HEK293 (cell line): Measurements from ENCODE around the gene NLRP1.

ENCODE experiments used
- CTCF ChIA-PET: fragments of 350-600 bp; formaldehyde crosslinking; extraction: SDS; loops from one replicate; lab custom pipeline; 2021; ENCODE audit warnings: antibody characterized with exemption; lab: Yijun Ruan, JAX
- POLR2A ChIA-PET: fragments of 300-600 bp; formaldehyde crosslinking; extraction: SDS; loops from one replicate; lab custom pipeline; 2020; ENCODE audit warnings: antibody characterized with exemption, inconsistent platforms; lab: Yijun Ruan, JAX
- H3K27ac ChIP-seq: fragments of 200-500 bp; sonication (Bioruptor generic); 2 replicates; pipeline ENCODE4 v1.5.1; 2014; ENCODE audit warnings: low read depth, low read length, control low read depth, inconsistent platforms; ENCODE audit errors: extremely low read depth
- H3K36me3 ChIP-seq, 2 experiments: fragments of 200-500 bp in 1 of 2; sonication (Bioruptor generic) in 1 of 2; 1 replicate in 1 of 2; 2 replicates in 1 of 2; pipeline ENCODE4 v1.5.1; 2014 to 2017; ENCODE audit warnings: inconsistent platforms in 2 of 2, low read length in 2 of 2; ENCODE audit not compliant: control insufficient read depth in 2 of 2, insufficient read depth in 1 of 2
- H3K4me1 ChIP-seq: fragments of 200-500 bp; sonication (Bioruptor generic); 2 replicates; pipeline ENCODE4 v1.5.1; 2014; ENCODE audit warnings: mild to moderate bottlenecking, low read length, inconsistent platforms; ENCODE audit not compliant: control insufficient read depth, insufficient read depth
- H3K4me3 ChIP-seq: 2 replicates; pipeline ENCODE4 v1.5.1; 2011; ENCODE audit warnings: low read depth, mild to moderate bottlenecking, control low read depth, low read length, moderate library complexity
- H3K9me3 ChIP-seq: fragments of 200-500 bp; sonication (Bioruptor generic); 2 replicates; pipeline ENCODE4 v1.5.1; 2014; ENCODE audit warnings: low read depth, low read length, inconsistent platforms; ENCODE audit not compliant: control insufficient read depth, insufficient read depth
- EGR2 ChIP-seq: fragments of 450-650 bp; formaldehyde crosslinking; IDR thresholded peaks from 2 replicates; pipeline ENCODE4 v1.5.1; 2016; ENCODE audit warnings: low read depth, missing biosample characterization, missing genetic modification characterization
- HOXC10 ChIP-seq: sonication (generic); formaldehyde crosslinking; IDR thresholded peaks from 2 replicates; pipeline ENCODE4 v1.8.1; 2023; ENCODE audit warnings: mild to moderate bottlenecking, missing genetic modification reagents
- ZNF324 ChIP-seq: fragments of 450-650 bp; formaldehyde crosslinking; IDR thresholded peaks from 2 replicates; pipeline ENCODE4 v1.5.1; 2016; ENCODE audit warnings: missing biosample characterization, missing genetic modification characterization
- ZNF341 ChIP-seq: fragments of 450-650 bp; formaldehyde crosslinking; IDR thresholded peaks from 2 replicates; pipeline ENCODE4; 2016; ENCODE audit warnings: low read depth, missing biosample characterization, missing genetic modification characterization
- TF ChIP-seq, protein P1 (sequence below): fragments of 450-650 bp; formaldehyde crosslinking; conservative IDR thresholded peaks from 2 replicates; pipeline ENCODE4 v1.5.1; 2016; ENCODE audit warnings: low read depth, missing biosample characterization, missing genetic modification characterization
- TF ChIP-seq, protein P2 (sequence below): fragments of 450-650 bp; formaldehyde crosslinking; IDR thresholded peaks from 2 replicates; pipeline ENCODE4 v1.5.1; 2017; ENCODE audit warnings: missing biosample characterization, missing genetic modification characterization
- TF ChIP-seq, protein P3 (sequence below): fragments of 450-650 bp; formaldehyde crosslinking; IDR thresholded peaks from 2 replicates; pipeline ENCODE4 v1.5.1; 2016; ENCODE audit warnings: missing biosample characterization, missing genetic modification characterization
- TF ChIP-seq, protein P4 (sequence below): fragments of 450-650 bp; formaldehyde crosslinking; IDR thresholded peaks from 2 replicates; pipeline ENCODE4 v1.5.1; 2016; ENCODE audit warnings: missing biosample characterization, missing genetic modification characterization

Gene NLRP1

DNA sequence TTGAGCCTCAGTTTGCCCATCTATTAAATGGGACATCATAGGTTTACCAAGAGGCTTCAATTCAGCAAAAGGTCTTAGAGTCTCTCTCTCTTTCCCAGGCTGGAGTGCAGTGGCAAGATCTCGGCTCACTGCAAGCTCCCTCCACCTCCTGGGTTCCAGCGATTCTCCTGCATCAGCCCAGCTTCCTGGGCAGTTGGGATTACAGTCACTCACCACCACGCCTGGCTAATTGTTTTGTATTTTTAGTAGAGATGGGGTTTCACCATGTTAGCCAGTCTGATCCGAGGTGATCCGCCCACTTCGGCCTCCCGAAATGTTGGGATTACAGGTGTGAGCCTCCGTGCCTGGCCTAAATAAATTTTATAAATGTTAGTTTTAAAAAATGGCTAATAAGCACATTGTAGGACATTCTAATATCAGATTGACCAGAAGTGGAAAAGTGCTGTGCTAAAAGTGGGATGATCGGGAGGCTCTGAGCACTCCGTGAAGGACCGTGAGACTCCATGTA is 1.0 kb upstream of the NLRP1 start:
- no peak overlapping the region for H3K4me3 ChIP-seq
- no peaks in the 10 kb centered on the region for H3K9me3 ChIP-seq
- H3K4me1 ChIP-seq: peaks cover 5% of the 10 kb centered on the region; the same call in 1 of the 2 replicates
- TF ChIP-seq ZNF324 (no peak), EGR2 (tag by site-specific recombination) (0 out of 2 replicates have a peak, but pooled peaks have one; percentile 16)
- ChIA-PET POLR2A (interaction anchor here (1.8 kb wide), 1 partner anchor 99 kb away, joined by 6 read pairs; the partner anchor contains the start of genes DERL2 and MIS12), CTCF (interaction anchor here (0.6 to 1.3 kb wide), 5 partner anchors 40 to 1351 kb away, joined by 3 to 6 read pairs (median 3); partner anchors contain the start of genes DERL2 and MIS12)
- no peak overlapping the region for H3K27ac ChIP-seq
- H3K36me3 ChIP-seq: no peaks in the 10 kb centered on the region

DNA sequence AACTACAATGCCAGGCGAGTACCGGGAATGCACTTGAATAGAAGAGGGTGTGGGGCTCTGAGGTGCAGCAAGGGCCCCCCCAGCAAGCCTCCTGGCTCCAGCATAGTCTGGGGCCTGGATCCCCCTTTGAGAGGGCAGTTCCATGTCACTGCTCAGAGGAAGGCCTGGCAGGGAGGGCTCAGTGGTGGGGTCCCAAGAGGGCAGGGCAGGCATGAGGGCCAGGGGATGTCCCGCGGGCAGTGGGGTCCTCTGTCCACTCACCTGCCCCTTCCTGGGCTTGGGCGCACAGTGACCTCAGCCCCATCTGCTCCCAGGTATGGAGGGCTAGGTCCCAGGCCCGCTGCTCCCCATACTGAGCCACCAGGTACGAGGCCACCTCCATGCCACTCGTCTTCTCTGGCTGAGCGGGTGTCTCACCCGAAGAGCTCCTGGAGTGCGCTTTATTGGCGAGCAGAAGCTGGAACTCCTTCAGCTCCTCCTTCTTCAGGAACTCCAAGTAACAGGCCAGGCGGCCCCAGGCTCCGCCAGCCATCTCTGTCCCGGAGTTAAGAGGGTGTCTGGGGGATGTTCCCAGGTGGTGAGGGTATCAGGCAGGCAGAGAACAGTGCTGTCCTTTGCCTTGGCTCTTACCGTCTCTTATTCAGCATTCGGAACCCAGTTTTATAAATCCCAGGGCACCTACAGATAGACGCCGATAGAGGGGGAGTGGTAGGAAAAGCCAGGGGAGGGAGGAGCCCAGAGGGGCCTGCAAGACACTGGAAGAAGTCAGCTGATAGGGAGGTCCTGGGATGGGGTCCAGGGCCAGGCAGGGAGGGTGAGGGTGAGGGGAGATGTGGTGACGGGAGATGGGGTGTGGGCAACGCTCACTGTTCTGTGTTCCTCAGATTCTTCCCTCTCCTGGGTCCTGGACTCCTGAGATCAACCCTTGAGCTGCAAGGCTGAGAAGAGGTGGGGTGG is 605 bp downstream of the NLRP1 start:
- POLR2A ChIA-PET: interaction anchor here (1.3 to 1.8 kb wide), 2 partner anchors 97 kb away, joined by 3 to 6 read pairs; partner anchors contain the start of genes DERL2 and MIS12
- H3K9me3 ChIP-seq: no peaks in the 10 kb centered on the region
- H3K4me1 ChIP-seq: peaks cover 5% of the 10 kb centered on the region; the same call in 1 of the 2 replicates
- no peak overlapping the region for H3K4me3 ChIP-seq
- H3K27ac ChIP-seq: no peak overlapping the region
- CTCF ChIA-PET: interaction anchor here (1.3 to 2.0 kb wide), 2 partner anchors 9 to 853 kb away, joined by 3 to 9 read pairs; no protein-coding TSS in a partner anchor
- H3K36me3 ChIP-seq: no peaks in the 10 kb centered on the region
- TF ChIP-seq ZNF341 (tag by site-specific recombination) (peak; percentile 69), HOXC10 (CRISPR knock-in tag) (no peak)
- TF ChIP-seq, protein P1, sequence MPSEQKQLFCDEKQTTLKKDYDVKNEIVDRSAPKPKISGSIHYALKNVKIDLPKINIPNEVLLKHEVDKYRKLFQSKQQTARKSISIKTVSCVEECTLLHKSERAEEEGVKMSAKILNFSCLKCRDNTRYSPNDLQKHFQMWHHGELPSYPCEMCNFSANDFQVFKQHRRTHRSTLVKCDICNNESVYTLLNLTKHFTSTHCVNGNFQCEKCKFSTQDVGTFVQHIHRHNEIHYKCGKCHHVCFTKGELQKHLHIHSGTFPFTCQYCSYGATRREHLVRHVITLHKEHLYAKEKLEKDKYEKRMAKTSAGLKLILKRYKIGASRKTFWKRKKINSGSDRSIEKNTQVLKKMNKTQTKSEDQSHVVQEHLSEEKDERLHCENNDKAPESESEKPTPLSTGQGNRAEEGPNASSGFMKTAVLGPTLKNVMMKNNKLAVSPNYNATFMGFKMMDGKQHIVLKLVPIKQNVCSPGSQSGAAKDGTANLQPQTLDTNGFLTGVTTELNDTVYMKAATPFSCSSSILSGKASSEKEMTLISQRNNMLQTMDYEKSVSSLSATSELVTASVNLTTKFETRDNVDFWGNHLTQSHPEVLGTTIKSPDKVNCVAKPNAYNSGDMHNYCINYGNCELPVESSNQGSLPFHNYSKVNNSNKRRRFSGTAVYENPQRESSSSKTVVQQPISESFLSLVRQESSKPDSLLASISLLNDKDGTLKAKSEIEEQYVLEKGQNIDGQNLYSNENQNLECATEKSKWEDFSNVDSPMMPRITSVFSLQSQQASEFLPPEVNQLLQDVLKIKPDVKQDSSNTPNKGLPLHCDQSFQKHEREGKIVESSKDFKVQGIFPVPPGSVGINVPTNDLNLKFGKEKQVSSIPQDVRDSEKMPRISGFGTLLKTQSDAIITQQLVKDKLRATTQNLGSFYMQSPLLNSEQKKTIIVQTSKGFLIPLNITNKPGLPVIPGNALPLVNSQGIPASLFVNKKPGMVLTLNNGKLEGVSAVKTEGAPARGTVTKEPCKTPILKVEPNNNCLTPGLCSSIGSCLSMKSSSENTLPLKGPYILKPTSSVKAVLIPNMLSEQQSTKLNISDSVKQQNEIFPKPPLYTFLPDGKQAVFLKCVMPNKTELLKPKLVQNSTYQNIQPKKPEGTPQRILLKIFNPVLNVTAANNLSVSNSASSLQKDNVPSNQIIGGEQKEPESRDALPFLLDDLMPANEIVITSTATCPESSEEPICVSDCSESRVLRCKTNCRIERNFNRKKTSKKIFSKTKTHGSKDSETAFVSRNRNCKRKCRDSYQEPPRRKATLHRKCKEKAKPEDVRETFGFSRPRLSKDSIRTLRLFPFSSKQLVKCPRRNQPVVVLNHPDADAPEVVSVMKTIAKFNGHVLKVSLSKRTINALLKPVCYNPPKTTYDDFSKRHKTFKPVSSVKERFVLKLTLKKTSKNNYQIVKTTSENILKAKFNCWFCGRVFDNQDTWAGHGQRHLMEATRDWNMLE (tag by site-specific recombination): no peak
- TF ChIP-seq, protein P2, sequence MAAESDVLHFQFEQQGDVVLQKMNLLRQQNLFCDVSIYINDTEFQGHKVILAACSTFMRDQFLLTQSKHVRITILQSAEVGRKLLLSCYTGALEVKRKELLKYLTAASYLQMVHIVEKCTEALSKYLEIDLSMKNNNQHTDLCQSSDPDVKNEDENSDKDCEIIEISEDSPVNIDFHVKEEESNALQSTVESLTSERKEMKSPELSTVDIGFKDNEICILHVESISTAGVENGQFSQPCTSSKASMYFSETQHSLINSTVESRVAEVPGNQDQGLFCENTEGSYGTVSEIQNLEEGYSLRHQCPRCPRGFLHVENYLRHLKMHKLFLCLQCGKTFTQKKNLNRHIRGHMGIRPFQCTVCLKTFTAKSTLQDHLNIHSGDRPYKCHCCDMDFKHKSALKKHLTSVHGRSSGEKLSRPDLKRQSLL (tag by site-specific recombination): no peak
- TF ChIP-seq, protein P3, sequence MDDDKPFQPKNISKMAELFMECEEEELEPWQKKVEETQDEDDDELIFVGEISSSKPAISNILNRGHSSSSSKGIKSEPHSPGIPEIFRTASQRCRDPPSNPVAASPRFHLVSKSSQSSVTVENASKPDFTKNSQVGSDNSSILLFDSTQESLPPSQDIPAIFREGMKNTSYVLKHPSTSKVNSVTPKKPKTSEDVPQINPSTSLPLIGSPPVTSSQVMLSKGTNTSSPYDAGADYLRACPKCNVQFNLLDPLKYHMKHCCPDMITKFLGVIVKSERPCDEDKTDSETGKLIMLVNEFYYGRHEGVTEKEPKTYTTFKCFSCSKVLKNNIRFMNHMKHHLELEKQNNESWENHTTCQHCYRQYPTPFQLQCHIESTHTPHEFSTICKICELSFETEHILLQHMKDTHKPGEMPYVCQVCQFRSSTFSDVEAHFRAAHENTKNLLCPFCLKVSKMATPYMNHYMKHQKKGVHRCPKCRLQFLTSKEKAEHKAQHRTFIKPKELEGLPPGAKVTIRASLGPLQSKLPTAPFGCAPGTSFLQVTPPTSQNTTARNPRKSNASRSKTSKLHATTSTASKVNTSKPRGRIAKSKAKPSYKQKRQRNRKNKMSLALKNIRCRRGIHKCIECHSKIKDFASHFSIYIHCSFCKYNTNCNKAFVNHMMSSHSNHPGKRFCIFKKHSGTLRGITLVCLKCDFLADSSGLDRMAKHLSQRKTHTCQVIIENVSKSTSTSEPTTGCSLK (tag by site-specific recombination): no peak
- TF ChIP-seq, protein P4, sequence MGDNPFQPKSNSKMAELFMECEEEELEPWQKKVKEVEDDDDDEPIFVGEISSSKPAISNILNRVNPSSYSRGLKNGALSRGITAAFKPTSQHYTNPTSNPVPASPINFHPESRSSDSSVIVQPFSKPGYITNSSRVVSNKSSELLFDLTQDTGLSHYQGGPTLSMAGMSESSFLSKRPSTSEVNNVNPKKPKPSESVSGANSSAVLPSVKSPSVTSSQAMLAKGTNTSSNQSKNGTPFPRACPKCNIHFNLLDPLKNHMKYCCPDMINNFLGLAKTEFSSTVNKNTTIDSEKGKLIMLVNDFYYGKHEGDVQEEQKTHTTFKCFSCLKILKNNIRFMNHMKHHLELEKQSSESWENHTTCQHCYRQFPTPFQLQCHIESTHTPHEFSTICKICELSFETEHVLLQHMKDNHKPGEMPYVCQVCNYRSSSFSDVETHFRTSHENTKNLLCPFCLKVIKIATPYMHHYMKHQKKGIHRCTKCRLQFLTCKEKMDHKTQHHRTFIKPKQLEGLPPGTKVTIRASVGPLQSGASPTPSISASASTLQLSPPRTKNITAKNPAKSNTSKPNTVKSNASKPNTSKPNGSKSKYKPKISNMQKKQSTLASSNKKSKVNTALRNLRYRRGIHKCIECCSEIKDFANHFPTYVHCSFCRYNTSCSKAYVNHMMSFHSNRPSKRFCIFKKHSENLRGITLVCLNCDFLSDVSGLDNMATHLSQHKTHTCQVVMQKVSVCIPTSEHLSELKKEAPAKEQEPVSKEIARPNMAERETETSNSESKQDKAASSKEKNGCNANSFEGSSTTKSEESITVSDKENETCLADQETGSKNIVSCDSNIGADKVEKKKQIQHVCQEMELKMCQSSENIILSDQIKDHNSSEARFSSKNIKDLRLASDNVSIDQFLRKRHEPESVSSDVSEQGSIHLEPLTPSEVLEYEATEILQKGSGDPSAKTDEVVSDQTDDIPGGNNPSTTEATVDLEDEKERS: no peak
